SK-N-SH (cell line): Measurements from ENCODE around the gene TTC23. TPM values are rescaled to one million over a fixed set of nuclear protein-coding genes. Genes with fewer than 3 reads are reported as not detected.

Source experiments
- CTCF ChIA-PET: fragments of 300-600, 350-600 bp; formaldehyde crosslinking; extraction: SDS; loops from one replicate; lab custom pipeline; 2021; lab: Yijun Ruan, JAX
- POLR2A ChIA-PET: fragments of 350-600 bp; sonication (Branson Sonifier 250); formaldehyde crosslinking; extraction: SDS; loops from one replicate; lab custom pipeline; 2020; ENCODE audit warnings: antibody characterized with exemption, inconsistent platforms; lab: Yijun Ruan, JAX
- DNase-seq: peaks from one replicate; pipeline ENCODE4 v3.0.0; 2012
- H2AFZ ChIP-seq: fragments of 200-600 bp; sonication (generic); 2 replicates; pipeline ENCODE4 v1.8.1; 2016; ENCODE audit warnings: antibody characterized with exemption, mild to moderate bottlenecking, low read depth
- H3F3A ChIP-seq: fragments of 200-600 bp; sonication (generic); replicated peaks from 2 replicates; pipeline ENCODE3; 2016; ENCODE audit warnings: antibody characterized with exemption, mild to moderate bottlenecking; ENCODE audit not compliant: insufficient read depth
- H3K27ac ChIP-seq, 2 experiments: fragments of 200-500 bp in 1 of 2; fragments of 200-600 bp in 1 of 2; sonication (Bioruptor generic) in 1 of 2; sonication (generic), shearing (Covaris generic) in 1 of 2; 2 replicates each; pipeline versions ENCODE4 v1.5.1 to v1.6.1; 2014 to 2016; ENCODE audit warnings: low read depth in 2 of 2, inconsistent platforms in 1 of 2, low read length in 1 of 2, mild to moderate bottlenecking in 1 of 2, mixed read lengths in 1 of 2
- H3K27me3 ChIP-seq: fragments of 200-600 bp; sonication (generic), shearing (Covaris generic); 2 replicates; pipeline ENCODE4 v1.6.1; 2016; ENCODE audit warnings: mixed run types; ENCODE audit not compliant: insufficient read depth
- H3K36me3 ChIP-seq, 2 experiments: fragments of 200-500 bp in 1 of 2; fragments of 200-600 bp in 1 of 2; sonication (Bioruptor generic) in 1 of 2; sonication (generic) in 1 of 2; replicated peaks in 1 of 2; 2 replicates each; pipeline versions ENCODE3 to v1.5.1; 2014 to 2016; ENCODE audit warnings: low read length in 1 of 2, mild to moderate bottlenecking in 1 of 2; ENCODE audit not compliant: insufficient read depth in 2 of 2, control insufficient read depth in 1 of 2
- H3K4me1 ChIP-seq, 2 experiments: fragments of 200-500 bp in 1 of 2; fragments of 200-600 bp in 1 of 2; sonication (Bioruptor generic) in 1 of 2; sonication (generic), shearing (Covaris generic) in 1 of 2; 2 replicates each; pipeline versions ENCODE4 v1.5.1 to v1.6.1; 2014 to 2016; ENCODE audit warnings: low read depth in 1 of 2, low read length in 1 of 2, mixed run types in 1 of 2; ENCODE audit not compliant: insufficient read depth in 2 of 2, control insufficient read depth in 1 of 2
- H3K4me2 ChIP-seq: fragments of 200-600 bp; sonication (generic), shearing (Covaris generic); 2 replicates; pipeline ENCODE4 v1.6.1; 2017; ENCODE audit warnings: mixed run types
- H3K4me3 ChIP-seq, 2 experiments: fragments of 200-500 bp in 1 of 2; fragments of 200-600 bp in 1 of 2; sonication (Bioruptor generic) in 1 of 2; sonication (generic), shearing (Covaris generic) in 1 of 2; 2 replicates each; pipeline versions ENCODE4 v1.5.1 to v1.8.1; 2014 to 2016; ENCODE audit warnings: low read depth in 2 of 2, inconsistent platforms in 1 of 2, low read length in 1 of 2, mild to moderate bottlenecking in 1 of 2, mixed read lengths in 1 of 2, moderate library complexity in 1 of 2
- H3K79me2 ChIP-seq: fragments of 200-600 bp; sonication (generic); 2 replicates; pipeline ENCODE4 v1.8.1; 2017; ENCODE audit warnings: mild to moderate bottlenecking; ENCODE audit not compliant: insufficient read depth
- H3K9ac ChIP-seq: fragments of 200-600 bp; sonication (generic); 2 replicates; pipeline ENCODE4 v1.6.1; 2017; ENCODE audit warnings: mixed run types
- H3K9me2 ChIP-seq: fragments of 200-600 bp; sonication (generic); 2 replicates; pipeline ENCODE4 v1.6.1; 2017; ENCODE audit warnings: mixed run types
- H3K9me3 ChIP-seq: fragments of 200-600 bp; sonication (generic); 2 replicates; pipeline ENCODE4 v1.6.1; 2017; ENCODE audit warnings: mixed run types, mild to moderate bottlenecking, moderate library complexity
- H4K20me1 ChIP-seq: fragments of 200-600 bp; sonication (generic); 2 replicates; pipeline ENCODE4 v1.6.1; 2017; ENCODE audit warnings: mild to moderate bottlenecking, mixed run types; ENCODE audit not compliant: insufficient read depth
- ELF1 ChIP-seq: IDR thresholded peaks from 2 replicates; pipeline ENCODE4 v1.4.0; 2012
- EP300 ChIP-seq, 2 experiments: IDR thresholded peaks; 2 replicates each; pipeline versions ENCODE4 v1.4.0 to v1.6.1; 2012; ENCODE audit warnings: borderline replicate concordance in 1 of 2, low read depth in 1 of 2, low read length in 1 of 2
- EZH2phosphoT487 ChIP-seq: fragments of 200-600 bp; sonication (generic); IDR thresholded peaks from 2 replicates; pipeline ENCODE4 v1.6.1; 2017; ENCODE audit warnings: low read depth, mixed run types, mild to moderate bottlenecking, antibody characterized with exemption, moderate library complexity, borderline replicate concordance
- FOXJ3 ChIP-seq: sonication (generic); formaldehyde crosslinking; IDR thresholded peaks from 2 replicates; pipeline ENCODE4 v1.5.1; 2020; ENCODE audit warnings: mild to moderate bottlenecking, missing genetic modification reagents
- GATA2 ChIP-seq: sonication (generic); formaldehyde crosslinking; IDR thresholded peaks from 2 replicates; pipeline ENCODE4 v1.5.0; 2020; ENCODE audit warnings: mild to moderate bottlenecking, missing genetic modification reagents
- MEF2A ChIP-seq: IDR thresholded peaks from 2 replicates; pipeline ENCODE4 v1.4.0; 2012; ENCODE audit warnings: low read depth, borderline replicate concordance
- NFIC ChIP-seq: IDR thresholded peaks from 2 replicates; pipeline ENCODE4 v1.4.0; 2012; ENCODE audit warnings: borderline replicate concordance
- NRF1 ChIP-seq: IDR thresholded peaks from 2 replicates; pipeline ENCODE4 v1.6.1; 2012; ENCODE audit warnings: low read depth, mild to moderate bottlenecking, low read length
- RAD21 ChIP-seq: IDR thresholded peaks from 2 replicates; pipeline ENCODE4 v1.6.1; 2012; ENCODE audit warnings: mild to moderate bottlenecking, low read length
- RCOR1 ChIP-seq: fragments of 150-350 bp; IDR thresholded peaks from 2 replicates; pipeline ENCODE4 v1.6.1; 2017; ENCODE audit warnings: antibody characterized with exemption, low read length
- RFX5 ChIP-seq: IDR thresholded peaks from 2 replicates; pipeline ENCODE4 v1.6.1; 2012; ENCODE audit warnings: mild to moderate bottlenecking, improper control_type of control experiment, low read length
- SIN3A ChIP-seq: IDR thresholded peaks from 2 replicates; pipeline ENCODE4 v1.6.1; 2012; ENCODE audit warnings: low read depth, mild to moderate bottlenecking, low read length, moderate library complexity, borderline replicate concordance
- SMC3 ChIP-seq: IDR thresholded peaks from 2 replicates; pipeline ENCODE4 v1.6.1; 2012; ENCODE audit warnings: low read depth, low read length, improper control_type of control experiment
- TAF1 ChIP-seq: IDR thresholded peaks from 2 replicates; pipeline ENCODE4 v1.6.1; 2012; ENCODE audit warnings: low read depth, mild to moderate bottlenecking, low read length, moderate library complexity, borderline replicate concordance
- YY1 ChIP-seq: IDR thresholded peaks from 2 replicates; pipeline ENCODE4 v1.4.0; 2012; ENCODE audit warnings: low read depth, mild to moderate bottlenecking
- ZBTB33 ChIP-seq: IDR thresholded peaks from 2 replicates; pipeline ENCODE4 v1.4.0; 2012; ENCODE audit warnings: low read depth, borderline replicate concordance
- WGBS: methylation state at CpG from one replicate; pipeline ENCODE4 v1.1.6; 2017; ENCODE audit warnings: low lambda C conversion rate; 5-methylcytosine and 5-hydroxymethylcytosine counted together
- polyA plus RNA-seq, 3 experiments: library from polyadenylated mRNA; depleted of rRNA; stranded (reverse); fragments of >200 nt; gene quantifications; 2 replicates each; pipeline ENCODE4 v1.2.3, GENCODE V29; 2012
- TF ChIP-seq, protein P1 (sequence below): IDR thresholded peaks from 2 replicates; pipeline ENCODE4 v1.6.1; 2012; ENCODE audit warnings: mild to moderate bottlenecking, low read depth, low read length, moderate library complexity
- TF ChIP-seq, protein P2 (sequence below): fragments of 150-350 bp; IDR thresholded peaks from 2 replicates; pipeline ENCODE4 v1.6.1; 2017; ENCODE audit warnings: antibody characterized with exemption, low read length, low read depth, borderline replicate concordance

The TTC23 gene
- polyA plus RNA-seq, 1 of the 3 experiments (the other 2 are of a cell fraction) = 0.79 TPM

DNA sequence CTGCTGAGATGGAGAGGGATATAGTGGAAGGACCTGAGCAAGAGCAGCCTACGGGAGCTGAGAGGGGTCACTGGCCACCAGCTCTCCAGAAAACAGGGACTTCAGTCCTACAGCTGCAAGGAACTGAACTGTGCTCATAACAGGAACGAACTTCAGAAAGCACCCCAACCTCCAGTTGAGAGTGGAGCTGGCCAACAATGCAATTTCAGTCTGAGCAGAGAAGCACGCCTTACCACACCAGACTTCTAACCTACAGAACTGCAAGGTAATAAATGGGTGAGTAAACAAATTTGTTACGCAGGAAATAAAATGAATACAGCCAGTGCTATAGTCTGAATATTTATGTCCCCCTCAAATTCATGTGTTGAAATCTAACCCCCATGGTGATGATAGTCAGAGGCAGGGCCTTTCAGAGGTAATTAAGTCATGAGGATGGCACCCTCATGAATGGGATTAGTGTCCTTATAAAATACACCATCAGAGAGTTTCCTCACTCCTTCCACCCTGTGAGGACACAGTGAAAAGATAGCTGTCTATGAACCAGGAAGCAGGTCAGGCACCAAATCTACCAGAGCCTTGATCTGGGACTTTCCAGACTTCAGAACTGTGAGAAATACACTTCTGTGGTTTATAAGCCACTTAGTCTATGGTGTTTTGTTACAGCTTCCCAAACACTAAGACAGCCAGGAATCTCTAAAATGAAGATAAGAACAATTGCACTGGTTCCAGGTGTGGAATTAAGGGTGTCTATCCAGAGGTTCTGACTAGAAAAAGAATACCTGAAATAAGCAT is 85.9 kb downstream of the TTC23 start:
- Histone ChIP-seq H3K27ac (no peak overlapping the region), H2AFZ (no peak overlapping the region), H3F3A (no peaks in the 10 kb centered on the region), H3K4me3 (no peak overlapping the region), H3K36me3 (no peaks in the 10 kb centered on the region), H3K4me1 (no peaks in the 10 kb centered on the region), H3K9ac (no peak overlapping the region), H3K4me2 (no peak overlapping the region), H3K79me2 (no peaks in the 10 kb centered on the region), H4K20me1 (no peaks in the 10 kb centered on the region), H3K9me2 (no peaks in the 10 kb centered on the region), H3K27me3 (no peaks in the 10 kb centered on the region), H3K9me3 (no peaks in the 10 kb centered on the region)
- ChIA-PET CTCF (interaction anchor here (0.8 to 1.6 kb wide), 2 partner anchors 63 kb away, joined by 3 to 5 read pairs; no protein-coding TSS in a partner anchor), POLR2A (interaction anchor here (0.6 kb wide), 1 partner anchor 737 kb away, joined by 3 read pairs; no protein-coding TSS in a partner anchor)
- no peak for DNase-seq
- TF ChIP-seq SIN3A = no peak
- TF ChIP-seq TAF1 = no peak
- TF ChIP-seq EZH2phosphoT487 = no peak
- TF ChIP-seq NRF1 = no peak
- TF ChIP-seq, protein P1, sequence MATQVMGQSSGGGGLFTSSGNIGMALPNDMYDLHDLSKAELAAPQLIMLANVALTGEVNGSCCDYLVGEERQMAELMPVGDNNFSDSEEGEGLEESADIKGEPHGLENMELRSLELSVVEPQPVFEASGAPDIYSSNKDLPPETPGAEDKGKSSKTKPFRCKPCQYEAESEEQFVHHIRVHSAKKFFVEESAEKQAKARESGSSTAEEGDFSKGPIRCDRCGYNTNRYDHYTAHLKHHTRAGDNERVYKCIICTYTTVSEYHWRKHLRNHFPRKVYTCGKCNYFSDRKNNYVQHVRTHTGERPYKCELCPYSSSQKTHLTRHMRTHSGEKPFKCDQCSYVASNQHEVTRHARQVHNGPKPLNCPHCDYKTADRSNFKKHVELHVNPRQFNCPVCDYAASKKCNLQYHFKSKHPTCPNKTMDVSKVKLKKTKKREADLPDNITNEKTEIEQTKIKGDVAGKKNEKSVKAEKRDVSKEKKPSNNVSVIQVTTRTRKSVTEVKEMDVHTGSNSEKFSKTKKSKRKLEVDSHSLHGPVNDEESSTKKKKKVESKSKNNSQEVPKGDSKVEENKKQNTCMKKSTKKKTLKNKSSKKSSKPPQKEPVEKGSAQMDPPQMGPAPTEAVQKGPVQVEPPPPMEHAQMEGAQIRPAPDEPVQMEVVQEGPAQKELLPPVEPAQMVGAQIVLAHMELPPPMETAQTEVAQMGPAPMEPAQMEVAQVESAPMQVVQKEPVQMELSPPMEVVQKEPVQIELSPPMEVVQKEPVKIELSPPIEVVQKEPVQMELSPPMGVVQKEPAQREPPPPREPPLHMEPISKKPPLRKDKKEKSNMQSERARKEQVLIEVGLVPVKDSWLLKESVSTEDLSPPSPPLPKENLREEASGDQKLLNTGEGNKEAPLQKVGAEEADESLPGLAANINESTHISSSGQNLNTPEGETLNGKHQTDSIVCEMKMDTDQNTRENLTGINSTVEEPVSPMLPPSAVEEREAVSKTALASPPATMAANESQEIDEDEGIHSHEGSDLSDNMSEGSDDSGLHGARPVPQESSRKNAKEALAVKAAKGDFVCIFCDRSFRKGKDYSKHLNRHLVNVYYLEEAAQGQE = no peak
- TF ChIP-seq RFX5 = no peak
- TF ChIP-seq, protein P2, sequence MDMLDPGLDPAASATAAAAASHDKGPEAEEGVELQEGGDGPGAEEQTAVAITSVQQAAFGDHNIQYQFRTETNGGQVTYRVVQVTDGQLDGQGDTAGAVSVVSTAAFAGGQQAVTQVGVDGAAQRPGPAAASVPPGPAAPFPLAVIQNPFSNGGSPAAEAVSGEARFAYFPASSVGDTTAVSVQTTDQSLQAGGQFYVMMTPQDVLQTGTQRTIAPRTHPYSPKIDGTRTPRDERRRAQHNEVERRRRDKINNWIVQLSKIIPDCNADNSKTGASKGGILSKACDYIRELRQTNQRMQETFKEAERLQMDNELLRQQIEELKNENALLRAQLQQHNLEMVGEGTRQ = no peak
- no peak for TF ChIP-seq ZBTB33
- no peak for TF ChIP-seq RAD21
- no peak for TF ChIP-seq RCOR1
- TF ChIP-seq MEF2A = no peak
- no peak for TF ChIP-seq FOXJ3 (CRISPR knock-in tag)
- no peak for TF ChIP-seq ELF1
- no peak for TF ChIP-seq GATA2 (CRISPR knock-in tag)
- TF ChIP-seq NFIC = no peak
- TF ChIP-seq YY1 = no peak
- no peak for TF ChIP-seq SMC3
- TF ChIP-seq EP300 (IDR thresholded peaks at IDR 0.05; ENCODE audit: borderline replicate concordance in 1 of 2, low read depth in 1 of 2, low read length in 1 of 2) = no peak
- WGBS = 72% methylated on average over 4 of the region's 4 CpGs
